HepG2 (cell line): ENCODE measurements around the gene ACAT2. TPM values are rescaled to one million over a fixed set of nuclear protein-coding genes. Genes with fewer than 3 reads are reported as not detected.

Source experiments
- CAMTA2 ChIP-seq: sonication (generic); formaldehyde crosslinking; IDR thresholded peaks from 2 replicates; pipeline ENCODE4 v1.4.0; 2020; ENCODE audit warnings: mild to moderate bottlenecking, missing genetic modification reagents, borderline replicate concordance
- MTF1 ChIP-seq: sonication (generic); formaldehyde crosslinking; IDR thresholded peaks from 2 replicates; pipeline ENCODE4 v1.5.0; 2020; ENCODE audit warnings: missing genetic modification reagents
- SMAD9 ChIP-seq: sonication (generic); formaldehyde crosslinking; IDR thresholded peaks from 2 replicates; pipeline ENCODE4 v1.5.1; 2020; ENCODE audit warnings: mild to moderate bottlenecking, missing genetic modification reagents
- STAT5B ChIP-seq: sonication (generic); formaldehyde crosslinking; IDR thresholded peaks from 2 replicates; pipeline ENCODE4 v1.4.0; 2020; ENCODE audit warnings: missing genetic modification reagents
- polyA plus RNA-seq, 8 experiments: library from polyadenylated mRNA; depleted of rRNA in 3 of 8; stranded (reverse) in 7 of 8; unstranded in 1 of 8; fragments of >200 nt; fragmentation: Illumina TruSeq in 4 of 8; extraction: Trizol in 4 of 8; gene quantifications; 2 replicates each; pipeline versions ENCODE4 v1.2.1 to v1.2.3, GENCODE V29; 2011 to 2016; ENCODE audit warnings: low read depth in 4 of 8, missing spikeins in 1 of 8, mixed read lengths in 1 of 8; ENCODE audit not compliant: insufficient read depth in 1 of 8
- total RNA-seq, 5 experiments: library from RNA; depleted of rRNA; stranded (reverse); fragments of >200 nt; fragmentation: Illumina TruSeq; extraction: Trizol; gene quantifications; 2 replicates each; pipeline ENCODE4 v1.2.3, GENCODE V29; 2016; ENCODE audit warnings: low read depth in 1 of 5
- TF ChIP-seq, protein P1 (sequence below), 2 experiments: sonication (generic) in 1 of 2; formaldehyde crosslinking in 1 of 2; IDR thresholded peaks; 2 replicates each; pipeline versions ENCODE4 v1.5.1 to v1.6.1; 2011 to 2020; ENCODE audit warnings: borderline replicate concordance in 1 of 2, low read depth in 1 of 2, low read length in 1 of 2, mild to moderate bottlenecking in 1 of 2, missing genetic modification reagents in 1 of 2, moderate library complexity in 1 of 2
- TF ChIP-seq, protein P2 (sequence below): sonication (generic); formaldehyde crosslinking; IDR thresholded peaks from 2 replicates; pipeline ENCODE4 v1.5.0; 2020; ENCODE audit warnings: missing genetic modification reagents
- TF ChIP-seq, protein P3 (sequence below): IDR thresholded peaks from 2 replicates; pipeline ENCODE4 v1.4.0; 2020; ENCODE audit warnings: mild to moderate bottlenecking, missing genetic modification reagents
- TF ChIP-seq, protein P4 (sequence below): sonication (generic); formaldehyde crosslinking; IDR thresholded peaks from 2 replicates; pipeline ENCODE4 v1.8.0; 2022; ENCODE audit warnings: mild to moderate bottlenecking, missing genetic modification reagents, moderate library complexity
- TF ChIP-seq, protein P5 (sequence below): sonication (generic); formaldehyde crosslinking; IDR thresholded peaks from 2 replicates; pipeline ENCODE4 v1.9.0; 2021; ENCODE audit warnings: mild to moderate bottlenecking, missing genetic modification reagents

The ACAT2 gene
- total and polyA plus RNA-seq, 2 of the 13 experiments (the other 11 are each of a cell fraction or from before 2014, with no cell fraction given), result 121 to 534 TPM

DNA sequence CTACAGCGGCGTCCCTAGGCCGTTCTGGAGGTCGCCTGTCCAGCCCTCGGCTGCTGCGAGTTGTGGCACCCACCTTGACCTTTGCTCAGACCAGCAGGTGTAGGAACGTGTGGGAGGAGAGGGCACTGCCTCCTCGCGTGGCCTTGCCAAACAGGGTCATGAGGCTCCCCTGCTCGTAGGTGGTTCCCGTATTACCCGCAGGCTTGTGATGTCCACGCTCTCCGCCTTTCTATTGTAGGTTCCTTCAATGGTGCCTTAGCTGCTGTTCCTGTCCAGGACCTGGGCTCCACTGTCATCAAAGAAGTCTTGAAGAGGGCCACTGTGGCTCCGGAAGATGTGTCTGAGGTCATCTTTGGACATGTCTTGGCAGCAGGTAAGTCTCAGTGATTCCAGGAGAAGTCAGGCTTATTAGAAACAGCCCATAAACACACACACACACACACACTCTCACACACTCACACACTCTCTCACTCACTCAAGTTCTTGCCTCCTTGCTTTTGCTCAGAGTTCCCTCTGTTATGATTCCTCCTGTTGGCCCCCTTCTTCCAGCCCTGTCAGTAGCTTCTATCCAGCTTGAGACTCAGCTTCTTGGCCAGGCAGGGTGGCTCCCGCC is 942 bp downstream of the ACAT2 start (continued):
- TF ChIP-seq SMAD9 (CRISPR knock-in tag) (peak; percentile 47; the same call in 1 of the 2 replicates), CAMTA2 (CRISPR knock-in tag) (0 out of 2 replicates have a peak, but pooled peaks have one; percentile 72), MTF1 (peak; percentile 74; the same call in 1 of the 2 replicates), STAT5B (CRISPR knock-in tag) (peak; percentile 46; the same call in 1 of the 2 replicates)
- TF ChIP-seq, protein P1, sequence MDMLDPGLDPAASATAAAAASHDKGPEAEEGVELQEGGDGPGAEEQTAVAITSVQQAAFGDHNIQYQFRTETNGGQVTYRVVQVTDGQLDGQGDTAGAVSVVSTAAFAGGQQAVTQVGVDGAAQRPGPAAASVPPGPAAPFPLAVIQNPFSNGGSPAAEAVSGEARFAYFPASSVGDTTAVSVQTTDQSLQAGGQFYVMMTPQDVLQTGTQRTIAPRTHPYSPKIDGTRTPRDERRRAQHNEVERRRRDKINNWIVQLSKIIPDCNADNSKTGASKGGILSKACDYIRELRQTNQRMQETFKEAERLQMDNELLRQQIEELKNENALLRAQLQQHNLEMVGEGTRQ (IDR thresholded peaks at IDR 0.05; ENCODE audit: low read depth, low read length), result no peak; the same call in 1 of the 2 replicates
- TF ChIP-seq, protein P1 (CRISPR knock-in tag; IDR thresholded peaks at IDR 0.05; ENCODE audit: borderline replicate concordance), result 0 out of 2 replicates have a peak, but pooled peaks have one; percentile 63
- TF ChIP-seq, protein P2, sequence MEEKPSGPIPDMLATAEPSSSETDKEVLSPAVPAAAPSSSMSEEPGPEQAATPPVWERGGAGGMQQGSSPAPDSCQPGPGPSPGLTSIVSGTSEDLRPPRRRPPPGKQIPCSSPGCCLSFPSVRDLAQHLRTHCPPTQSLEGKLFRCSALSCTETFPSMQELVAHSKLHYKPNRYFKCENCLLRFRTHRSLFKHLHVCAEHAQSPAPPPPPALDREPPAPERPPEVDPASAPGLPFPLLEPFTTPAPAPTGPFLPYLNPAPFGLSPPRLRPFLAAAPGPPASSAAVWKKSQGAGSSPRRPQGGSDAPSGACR (CRISPR knock-in tag), result peak; percentile 80
- TF ChIP-seq, protein P3, sequence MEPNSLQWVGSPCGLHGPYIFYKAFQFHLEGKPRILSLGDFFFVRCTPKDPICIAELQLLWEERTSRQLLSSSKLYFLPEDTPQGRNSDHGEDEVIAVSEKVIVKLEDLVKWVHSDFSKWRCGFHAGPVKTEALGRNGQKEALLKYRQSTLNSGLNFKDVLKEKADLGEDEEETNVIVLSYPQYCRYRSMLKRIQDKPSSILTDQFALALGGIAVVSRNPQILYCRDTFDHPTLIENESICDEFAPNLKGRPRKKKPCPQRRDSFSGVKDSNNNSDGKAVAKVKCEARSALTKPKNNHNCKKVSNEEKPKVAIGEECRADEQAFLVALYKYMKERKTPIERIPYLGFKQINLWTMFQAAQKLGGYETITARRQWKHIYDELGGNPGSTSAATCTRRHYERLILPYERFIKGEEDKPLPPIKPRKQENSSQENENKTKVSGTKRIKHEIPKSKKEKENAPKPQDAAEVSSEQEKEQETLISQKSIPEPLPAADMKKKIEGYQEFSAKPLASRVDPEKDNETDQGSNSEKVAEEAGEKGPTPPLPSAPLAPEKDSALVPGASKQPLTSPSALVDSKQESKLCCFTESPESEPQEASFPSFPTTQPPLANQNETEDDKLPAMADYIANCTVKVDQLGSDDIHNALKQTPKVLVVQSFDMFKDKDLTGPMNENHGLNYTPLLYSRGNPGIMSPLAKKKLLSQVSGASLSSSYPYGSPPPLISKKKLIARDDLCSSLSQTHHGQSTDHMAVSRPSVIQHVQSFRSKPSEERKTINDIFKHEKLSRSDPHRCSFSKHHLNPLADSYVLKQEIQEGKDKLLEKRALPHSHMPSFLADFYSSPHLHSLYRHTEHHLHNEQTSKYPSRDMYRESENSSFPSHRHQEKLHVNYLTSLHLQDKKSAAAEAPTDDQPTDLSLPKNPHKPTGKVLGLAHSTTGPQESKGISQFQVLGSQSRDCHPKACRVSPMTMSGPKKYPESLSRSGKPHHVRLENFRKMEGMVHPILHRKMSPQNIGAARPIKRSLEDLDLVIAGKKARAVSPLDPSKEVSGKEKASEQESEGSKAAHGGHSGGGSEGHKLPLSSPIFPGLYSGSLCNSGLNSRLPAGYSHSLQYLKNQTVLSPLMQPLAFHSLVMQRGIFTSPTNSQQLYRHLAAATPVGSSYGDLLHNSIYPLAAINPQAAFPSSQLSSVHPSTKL, result peak; percentile 81
- TF ChIP-seq, protein P4, sequence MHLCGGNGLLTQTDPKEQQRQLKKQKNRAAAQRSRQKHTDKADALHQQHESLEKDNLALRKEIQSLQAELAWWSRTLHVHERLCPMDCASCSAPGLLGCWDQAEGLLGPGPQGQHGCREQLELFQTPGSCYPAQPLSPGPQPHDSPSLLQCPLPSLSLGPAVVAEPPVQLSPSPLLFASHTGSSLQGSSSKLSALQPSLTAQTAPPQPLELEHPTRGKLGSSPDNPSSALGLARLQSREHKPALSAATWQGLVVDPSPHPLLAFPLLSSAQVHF (CRISPR knock-in tag), result no peak; the same call in 1 of the 2 replicates
- TF ChIP-seq, protein P5, sequence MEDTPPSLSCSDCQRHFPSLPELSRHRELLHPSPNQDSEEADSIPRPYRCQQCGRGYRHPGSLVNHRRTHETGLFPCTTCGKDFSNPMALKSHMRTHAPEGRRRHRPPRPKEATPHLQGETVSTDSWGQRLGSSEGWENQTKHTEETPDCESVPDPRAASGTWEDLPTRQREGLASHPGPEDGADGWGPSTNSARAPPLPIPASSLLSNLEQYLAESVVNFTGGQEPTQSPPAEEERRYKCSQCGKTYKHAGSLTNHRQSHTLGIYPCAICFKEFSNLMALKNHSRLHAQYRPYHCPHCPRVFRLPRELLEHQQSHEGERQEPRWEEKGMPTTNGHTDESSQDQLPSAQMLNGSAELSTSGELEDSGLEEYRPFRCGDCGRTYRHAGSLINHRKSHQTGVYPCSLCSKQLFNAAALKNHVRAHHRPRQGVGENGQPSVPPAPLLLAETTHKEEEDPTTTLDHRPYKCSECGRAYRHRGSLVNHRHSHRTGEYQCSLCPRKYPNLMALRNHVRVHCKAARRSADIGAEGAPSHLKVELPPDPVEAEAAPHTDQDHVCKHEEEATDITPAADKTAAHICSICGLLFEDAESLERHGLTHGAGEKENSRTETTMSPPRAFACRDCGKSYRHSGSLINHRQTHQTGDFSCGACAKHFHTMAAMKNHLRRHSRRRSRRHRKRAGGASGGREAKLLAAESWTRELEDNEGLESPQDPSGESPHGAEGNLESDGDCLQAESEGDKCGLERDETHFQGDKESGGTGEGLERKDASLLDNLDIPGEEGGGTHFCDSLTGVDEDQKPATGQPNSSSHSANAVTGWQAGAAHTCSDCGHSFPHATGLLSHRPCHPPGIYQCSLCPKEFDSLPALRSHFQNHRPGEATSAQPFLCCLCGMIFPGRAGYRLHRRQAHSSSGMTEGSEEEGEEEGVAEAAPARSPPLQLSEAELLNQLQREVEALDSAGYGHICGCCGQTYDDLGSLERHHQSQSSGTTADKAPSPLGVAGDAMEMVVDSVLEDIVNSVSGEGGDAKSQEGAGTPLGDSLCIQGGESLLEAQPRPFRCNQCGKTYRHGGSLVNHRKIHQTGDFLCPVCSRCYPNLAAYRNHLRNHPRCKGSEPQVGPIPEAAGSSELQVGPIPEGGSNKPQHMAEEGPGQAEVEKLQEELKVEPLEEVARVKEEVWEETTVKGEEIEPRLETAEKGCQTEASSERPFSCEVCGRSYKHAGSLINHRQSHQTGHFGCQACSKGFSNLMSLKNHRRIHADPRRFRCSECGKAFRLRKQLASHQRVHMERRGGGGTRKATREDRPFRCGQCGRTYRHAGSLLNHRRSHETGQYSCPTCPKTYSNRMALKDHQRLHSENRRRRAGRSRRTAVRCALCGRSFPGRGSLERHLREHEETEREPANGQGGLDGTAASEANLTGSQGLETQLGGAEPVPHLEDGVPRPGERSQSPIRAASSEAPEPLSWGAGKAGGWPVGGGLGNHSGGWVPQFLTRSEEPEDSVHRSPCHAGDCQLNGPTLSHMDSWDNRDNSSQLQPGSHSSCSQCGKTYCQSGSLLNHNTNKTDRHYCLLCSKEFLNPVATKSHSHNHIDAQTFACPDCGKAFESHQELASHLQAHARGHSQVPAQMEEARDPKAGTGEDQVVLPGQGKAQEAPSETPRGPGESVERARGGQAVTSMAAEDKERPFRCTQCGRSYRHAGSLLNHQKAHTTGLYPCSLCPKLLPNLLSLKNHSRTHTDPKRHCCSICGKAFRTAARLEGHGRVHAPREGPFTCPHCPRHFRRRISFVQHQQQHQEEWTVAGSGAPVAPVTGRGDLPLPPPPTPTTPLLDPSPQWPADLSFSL (CRISPR knock-in tag), result peak; percentile 61; the same call in 1 of the 2 replicates
